ENCODE measurements around the gene KCNMB2. TPM values are rescaled to one million over a fixed set of nuclear protein-coding genes. Genes with fewer than 3 reads are reported as not detected.

KCNMB2 gene
- total RNA-seq, 1 donor from 2014 or later, result not detected

GRCh38 chr3:178568155-178568731 lies 32.0 kb downstream of the KCNMB2 start:
- no peak for TF ChIP-seq CTCF (IDR thresholded peaks at IDR 0.05)
- H3K27ac Mint-ChIP-seq (ENCODE audit: unreplicated experiment), result no peak overlapping the region
- no peaks in the 10 kb centered on the region for H3K9me3 Mint-ChIP-seq (ENCODE audit: unreplicated experiment)
- H3K27me3 Mint-ChIP-seq (ENCODE audit: unreplicated experiment), result peaks cover 30% of the 10 kb centered on the region
- H3K4me3 Mint-ChIP-seq (ENCODE audit: unreplicated experiment), result no peak overlapping the region
- H3K36me3 Mint-ChIP-seq (ENCODE audit: unreplicated experiment), result no peaks in the 10 kb centered on the region
- no peak for DNase-seq (ENCODE audit: extremely low spot score, unreplicated experiment)
- H3K4me1 Mint-ChIP-seq (ENCODE audit: unreplicated experiment), result no peaks in the 10 kb centered on the region

DNA sequence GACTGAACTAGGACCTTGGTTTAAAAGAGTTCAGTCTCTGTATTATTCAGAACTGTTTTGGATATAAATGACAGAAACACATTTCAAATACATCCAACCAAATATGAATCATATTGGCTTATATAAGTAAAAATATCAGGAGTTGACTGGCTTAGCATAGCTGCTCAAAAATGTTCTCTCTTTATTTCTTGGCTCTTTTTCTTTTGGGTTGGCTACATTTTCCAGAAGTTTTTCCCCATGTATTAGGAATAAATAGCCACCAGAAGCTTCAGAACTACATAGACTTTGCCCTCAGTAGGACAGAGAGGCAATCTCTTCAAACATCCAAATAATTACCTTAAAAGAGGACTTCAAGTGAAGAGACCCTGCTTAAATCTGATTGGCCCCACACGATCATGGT lies 32.7 kb downstream of the KCNMB2 start:
- no peak for DNase-seq (ENCODE audit: extremely low spot score, unreplicated experiment)
- peaks cover 30% of the 10 kb centered on the region for H3K27me3 Mint-ChIP-seq (ENCODE audit: unreplicated experiment)
- H3K4me3 Mint-ChIP-seq (ENCODE audit: unreplicated experiment), result no peak overlapping the region
- H3K27ac Mint-ChIP-seq (ENCODE audit: unreplicated experiment), result no peak overlapping the region
- no peaks in the 10 kb centered on the region for H3K4me1 Mint-ChIP-seq (ENCODE audit: unreplicated experiment)
- H3K36me3 Mint-ChIP-seq (ENCODE audit: unreplicated experiment), result no peaks in the 10 kb centered on the region
- H3K9me3 Mint-ChIP-seq (ENCODE audit: unreplicated experiment), result no peaks in the 10 kb centered on the region
- TF ChIP-seq CTCF (IDR thresholded peaks at IDR 0.05), result no peak

DNA sequence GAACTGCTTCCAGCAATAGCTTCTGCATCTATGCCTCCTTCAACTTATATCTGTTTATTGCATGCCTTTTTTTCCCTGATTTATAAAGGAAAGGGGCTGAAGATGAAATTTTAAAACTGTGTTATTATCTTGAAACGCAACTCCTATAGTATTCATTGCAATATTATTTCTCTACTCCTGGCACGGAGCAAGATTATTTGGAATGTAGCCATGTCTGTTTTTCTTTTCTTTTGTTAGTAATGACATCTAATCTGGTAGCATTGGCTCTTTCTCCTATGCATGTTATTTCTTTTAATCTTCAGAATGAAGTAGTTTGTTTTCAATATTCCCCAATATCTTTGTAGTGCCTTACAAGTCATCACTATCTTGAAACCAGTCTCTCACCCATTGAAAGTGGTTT lies 33.6 kb downstream of the KCNMB2 start:
- DNase-seq (ENCODE audit: extremely low spot score, unreplicated experiment), result no peak
- Mint-ChIP-seq H3K27ac (ENCODE audit: unreplicated experiment) (no peak overlapping the region), H3K9me3 (ENCODE audit: unreplicated experiment) (no peaks in the 10 kb centered on the region), H3K27me3 (ENCODE audit: unreplicated experiment) (peaks cover 30% of the 10 kb centered on the region), H3K36me3 (ENCODE audit: unreplicated experiment) (no peaks in the 10 kb centered on the region), H3K4me1 (ENCODE audit: unreplicated experiment) (no peaks in the 10 kb centered on the region), H3K4me3 (ENCODE audit: unreplicated experiment) (no peak overlapping the region)
- TF ChIP-seq CTCF (IDR thresholded peaks at IDR 0.05), result no peak

GRCh38 chr3:178583963-178584575 lies 47.8 kb downstream of the KCNMB2 start:
- DNase-seq (ENCODE audit: extremely low spot score, unreplicated experiment), result no peak
- H3K4me1 Mint-ChIP-seq (ENCODE audit: unreplicated experiment), result no peaks in the 10 kb centered on the region
- H3K9me3 Mint-ChIP-seq (ENCODE audit: unreplicated experiment), result peaks cover 14% of the 10 kb centered on the region
- no peak overlapping the region for H3K27ac Mint-ChIP-seq (ENCODE audit: unreplicated experiment)
- no peak for TF ChIP-seq CTCF (IDR thresholded peaks at IDR 0.05)
- no peak overlapping the region for H3K4me3 Mint-ChIP-seq (ENCODE audit: unreplicated experiment)
- H3K27me3 Mint-ChIP-seq (ENCODE audit: unreplicated experiment), result peaks cover 5% of the 10 kb centered on the region
- H3K36me3 Mint-ChIP-seq (ENCODE audit: unreplicated experiment), result no peaks in the 10 kb centered on the region

DNA sequence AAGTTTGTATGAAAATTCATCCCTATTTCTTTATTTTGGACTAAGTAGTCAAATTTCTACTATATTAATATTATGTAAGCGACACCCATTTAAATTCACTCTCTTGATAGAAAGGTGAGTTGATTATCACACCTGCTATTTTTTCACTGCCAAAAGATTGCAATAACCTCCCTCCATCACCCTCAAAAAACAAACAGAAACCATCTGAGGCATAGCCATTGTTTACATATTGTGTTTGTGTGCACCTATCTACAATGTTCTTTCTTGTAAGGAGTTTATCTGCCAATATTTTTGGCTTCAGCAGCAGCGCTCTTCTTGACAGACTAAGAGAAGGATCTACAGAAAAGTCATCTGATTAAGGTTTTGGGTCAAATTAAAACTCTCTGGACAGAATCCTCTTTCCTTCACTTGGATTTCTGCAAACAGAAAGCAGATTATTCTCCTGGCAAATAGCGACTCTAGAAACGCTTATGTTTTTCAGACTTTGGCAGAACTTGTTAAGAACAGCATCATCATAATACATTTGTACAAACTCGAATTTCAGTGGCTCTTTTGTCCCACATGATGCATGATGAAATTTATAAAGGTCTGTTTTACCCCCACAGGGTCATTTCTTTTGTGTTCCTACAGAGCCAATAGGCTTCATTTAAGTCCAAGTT lies 48.6 kb downstream of the KCNMB2 start:
- Mint-ChIP-seq H3K4me1 (ENCODE audit: unreplicated experiment) (no peaks in the 10 kb centered on the region), H3K4me3 (ENCODE audit: unreplicated experiment) (no peak overlapping the region), H3K27ac (ENCODE audit: unreplicated experiment) (no peak overlapping the region), H3K9me3 (ENCODE audit: unreplicated experiment) (peaks cover 10% of the 10 kb centered on the region), H3K27me3 (ENCODE audit: unreplicated experiment) (no peaks in the 10 kb centered on the region), H3K36me3 (ENCODE audit: unreplicated experiment) (no peaks in the 10 kb centered on the region)
- no peak for TF ChIP-seq CTCF (IDR thresholded peaks at IDR 0.05)
- DNase-seq (ENCODE audit: extremely low spot score, unreplicated experiment), result no peak

Measured in osteocyte (in vitro differentiated cells).